Ishikawa (cell line): ENCODE results near the gene ENDOU.

Experiments used
- CREB1 ChIP-seq: IDR thresholded peaks from 2 replicates; pipeline ENCODE4 v1.6.1; 2012; ENCODE audit warnings: low read depth
- FOXM1 ChIP-seq: IDR thresholded peaks from 2 replicates; pipeline ENCODE4 v1.6.1; 2012; ENCODE audit warnings: low read depth, borderline replicate concordance
- MAX ChIP-seq: IDR thresholded peaks from 2 replicates; pipeline ENCODE4 v1.6.1; 2012
- TAF1 ChIP-seq: IDR thresholded peaks from 2 replicates; pipeline ENCODE4 v1.6.1; 2012; ENCODE audit warnings: low read depth, mild to moderate bottlenecking
- ZBTB7A ChIP-seq: IDR thresholded peaks from 2 replicates; pipeline ENCODE4 v1.6.1; 2012; ENCODE audit warnings: low read depth

- TF ChIP-seq MAX (no peak), TAF1 (no peak), CREB1 (no peak), FOXM1 (no peak), ZBTB7A (no peak)
Observed at GRCh38 chr12:47731723-47732122, 6.4 kb upstream of the ENDOU start.
